Panc1 (cell line): ENCODE data around the gene GNG4. TPM values are rescaled to one million over a fixed set of nuclear protein-coding genes. Genes with fewer than 3 reads are reported as not detected.

Source experiments
- ATAC-seq: fragments of 200-7000 bp; cut with Tn5 transposase; 2 replicates; pipeline ENCODE4 v1.9.1; 2020; ENCODE audit warnings: mild to moderate bottlenecking, moderate library complexity
- BruUV-seq: library from RNA; stranded (reverse); fragments of 400-500 nt; replicated peaks from 2 replicates; lab custom pipeline; 2021; lab: Mats Ljungman, UMichigan
- CTCF ChIA-PET: fragments of 300-600 bp; sonication (Branson Sonifier 250); formaldehyde crosslinking; loops from one replicate; lab custom pipeline; 2022; ENCODE audit warnings: antibody characterized with exemption; lab: Charles Lee
- POLR2A ChIA-PET: fragments of 300-600 bp; sonication (Branson Sonifier 250); formaldehyde crosslinking; loops from one replicate; lab custom pipeline; 2022; ENCODE audit warnings: antibody characterized with exemption; lab: Charles Lee
- DNase-seq: peaks from one replicate; pipeline ENCODE4 v3.0.0-alpha.2; 2010; ENCODE audit warnings: low read depth, low spot score
- H3K27ac ChIP-seq: 2 replicates; pipeline ENCODE4 v1.5.1; 2011; ENCODE audit warnings: mild to moderate bottlenecking, low read length, inconsistent platforms
- H3K27me3 ChIP-seq: fragments of 200-500 bp; sonication (Bioruptor generic); 2 replicates; pipeline ENCODE4 v1.6.0; 2014; ENCODE audit warnings: low read length, inconsistent platforms; ENCODE audit not compliant: control insufficient read depth, insufficient read depth
- H3K36me3 ChIP-seq: fragments of 200-500 bp; sonication (Bioruptor generic); 2 replicates; pipeline ENCODE4 v1.5.1; 2014; ENCODE audit warnings: inconsistent platforms, mild to moderate bottlenecking, low read length, moderate library complexity; ENCODE audit not compliant: control insufficient read depth, insufficient read depth
- H3K4me1 ChIP-seq: 2 replicates; pipeline ENCODE4 v1.5.1; 2011; ENCODE audit warnings: inconsistent platforms, mild to moderate bottlenecking, low read length, moderate library complexity; ENCODE audit not compliant: control insufficient read depth, insufficient read depth
- H3K4me3 ChIP-seq, 2 experiments: 2 replicates each; pipeline ENCODE4 v1.5.1; 2011 to 2012; ENCODE audit warnings: low read depth in 2 of 2, low read length in 2 of 2, mild to moderate bottlenecking in 2 of 2, inconsistent platforms in 1 of 2, moderate library complexity in 1 of 2
- H3K9me3 ChIP-seq: fragments of 200-500 bp; sonication (Bioruptor generic); 2 replicates; pipeline ENCODE4 v1.5.1; 2014; ENCODE audit warnings: low read depth, mild to moderate bottlenecking, inconsistent platforms, low read length, moderate library complexity; ENCODE audit not compliant: control insufficient read depth, insufficient read depth
- CTCF ChIP-seq: fragments of 450-650 bp; IDR thresholded peaks from 2 replicates; pipeline ENCODE4 v1.5.1; 2017; ENCODE audit warnings: mild to moderate bottlenecking
- POLR2AphosphoS5 ChIP-seq: IDR thresholded peaks from 2 replicates; pipeline ENCODE4 v1.6.1; 2012; ENCODE audit warnings: mild to moderate bottlenecking, low read depth, low read length, moderate library complexity
- REST ChIP-seq, 2 experiments: IDR thresholded peaks; 2 replicates each; pipeline ENCODE4 v1.6.1; 2011 to 2012; ENCODE audit warnings: low read depth in 2 of 2, control low read depth in 1 of 2, low read length in 1 of 2, mild to moderate bottlenecking in 1 of 2, moderate library complexity in 1 of 2; ENCODE audit not compliant: insufficient read depth in 1 of 2
- SIN3A ChIP-seq: IDR thresholded peaks from 2 replicates; pipeline ENCODE4 v1.6.1; 2012; ENCODE audit warnings: low read depth, mild to moderate bottlenecking, low read length, moderate library complexity, borderline replicate concordance; ENCODE audit not compliant: insufficient read depth
- TCF7L2 ChIP-seq: IDR thresholded peaks from 2 replicates; pipeline ENCODE4 v1.6.1; 2011; ENCODE audit warnings: mild to moderate bottlenecking, low read depth, low read length, inconsistent platforms
- in situ Hi-C: cut with HindIII; loops from 2 replicates; pipeline ENCODE4 v1.10.0; 2016; ENCODE audit warnings: low sequenced_read_pairs, low pct_unique_long_range_greater_than_20kb
- intact Hi-C: fragments of 100-400 bp; cut with micrococcal nuclease; formaldehyde crosslinking; loops from one replicate; pipeline ENCODE4 v1.10.0; 2022; ENCODE audit not compliant: unreplicated experiment
- total RNA-seq: library from RNA; stranded (reverse); gene quantifications from one replicate; pipeline ENCODE4 v1.2.1, GENCODE V29; 2021; ENCODE audit not compliant: unreplicated experiment

GNG4 gene
- total RNA-seq, 1 experiment from 2014 or later, result 1.1 TPM

- Histone ChIP-seq H3K9me3 (no peaks in the 10 kb centered on the region), H3K27me3 (no peaks in the 10 kb centered on the region), H3K4me1 (no peaks in the 10 kb centered on the region), H3K36me3 (no peaks in the 10 kb centered on the region), H3K27ac (no peak overlapping the region), H3K4me3 (no peak overlapping the region)
- in situ Hi-C loops (no loop called here), intact Hi-C loops (no loop called here)
- CTCF ChIA-PET, result interaction anchor here (0.5 kb wide), 1 partner anchor 93 kb away, joined by 9 read pairs; no protein-coding TSS in a partner anchor
- BruUV-seq, result no TSS peak
- POLR2A ChIA-PET, result no interaction called here
- no peak for ATAC-seq
- TF ChIP-seq TCF7L2, result no peak
- no peak for TF ChIP-seq POLR2AphosphoS5
- TF ChIP-seq REST (IDR thresholded peaks at IDR 0.05; ENCODE audit: insufficient read depth in 1 of 2, low read depth in 2 of 2, low read length in 1 of 2), result no peak
- no peak for TF ChIP-seq SIN3A
- no peak for TF ChIP-seq CTCF
- no peak for DNase-seq
Measured at GRCh38 chr1:235613602-235614001, 36.0 kb downstream of the GNG4 start.

GRCh38 chr1:235612761-235613160 is 36.8 kb downstream of the GNG4 start:
- TF ChIP-seq POLR2AphosphoS5 (no peak), CTCF (no peak), SIN3A (no peak), TCF7L2 (no peak), REST (IDR thresholded peaks at IDR 0.05; ENCODE audit: insufficient read depth in 1 of 2, low read depth in 2 of 2, low read length in 1 of 2) (no peak)
- Histone ChIP-seq H3K36me3 (no peaks in the 10 kb centered on the region), H3K4me3 (no peak overlapping the region), H3K9me3 (no peaks in the 10 kb centered on the region), H3K27ac (no peak overlapping the region), H3K27me3 (no peaks in the 10 kb centered on the region), H3K4me1 (no peaks in the 10 kb centered on the region)
- ATAC-seq (no peak), DNase-seq (no peak)
- in situ Hi-C loops (no loop called here), intact Hi-C loops (no loop called here)
- BruUV-seq, result no TSS peak
- ChIA-PET POLR2A (no interaction called here), CTCF (no interaction called here)
